SK-N-SH (cell line): ENCODE measurements around the gene KAT8. TPM values are rescaled to one million over a fixed set of nuclear protein-coding genes. Genes with fewer than 3 reads are reported as not detected.

Source experiments
- CTCF ChIA-PET: fragments of 300-600, 350-600 bp; formaldehyde crosslinking; extraction: SDS; loops from one replicate; lab custom pipeline; 2021; lab: Yijun Ruan, JAX
- POLR2A ChIA-PET: fragments of 350-600 bp; sonication (Branson Sonifier 250); formaldehyde crosslinking; extraction: SDS; loops from one replicate; lab custom pipeline; 2020; ENCODE audit warnings: antibody characterized with exemption, inconsistent platforms; lab: Yijun Ruan, JAX
- DNase-seq: peaks from one replicate; pipeline ENCODE4 v3.0.0; 2012
- H2AFZ ChIP-seq: fragments of 200-600 bp; sonication (generic); 2 replicates; pipeline ENCODE4 v1.8.1; 2016; ENCODE audit warnings: antibody characterized with exemption, mild to moderate bottlenecking, low read depth
- H3F3A ChIP-seq: fragments of 200-600 bp; sonication (generic); replicated peaks from 2 replicates; pipeline ENCODE3; 2016; ENCODE audit warnings: antibody characterized with exemption, mild to moderate bottlenecking; ENCODE audit not compliant: insufficient read depth
- H3K27ac ChIP-seq, 2 experiments: fragments of 200-500 bp in 1 of 2; fragments of 200-600 bp in 1 of 2; sonication (Bioruptor generic) in 1 of 2; sonication (generic), shearing (Covaris generic) in 1 of 2; 2 replicates each; pipeline versions ENCODE4 v1.5.1 to v1.6.1; 2014 to 2016; ENCODE audit warnings: low read depth in 2 of 2, inconsistent platforms in 1 of 2, low read length in 1 of 2, mild to moderate bottlenecking in 1 of 2, mixed read lengths in 1 of 2
- H3K27me3 ChIP-seq: fragments of 200-600 bp; sonication (generic), shearing (Covaris generic); 2 replicates; pipeline ENCODE4 v1.6.1; 2016; ENCODE audit warnings: mixed run types; ENCODE audit not compliant: insufficient read depth
- H3K36me3 ChIP-seq, 2 experiments: fragments of 200-500 bp in 1 of 2; fragments of 200-600 bp in 1 of 2; sonication (Bioruptor generic) in 1 of 2; sonication (generic) in 1 of 2; replicated peaks in 1 of 2; 2 replicates each; pipeline versions ENCODE3 to v1.5.1; 2014 to 2016; ENCODE audit warnings: low read length in 1 of 2, mild to moderate bottlenecking in 1 of 2; ENCODE audit not compliant: insufficient read depth in 2 of 2, control insufficient read depth in 1 of 2
- H3K4me1 ChIP-seq, 2 experiments: fragments of 200-500 bp in 1 of 2; fragments of 200-600 bp in 1 of 2; sonication (Bioruptor generic) in 1 of 2; sonication (generic), shearing (Covaris generic) in 1 of 2; 2 replicates each; pipeline versions ENCODE4 v1.5.1 to v1.6.1; 2014 to 2016; ENCODE audit warnings: low read depth in 1 of 2, low read length in 1 of 2, mixed run types in 1 of 2; ENCODE audit not compliant: insufficient read depth in 2 of 2, control insufficient read depth in 1 of 2
- H3K4me2 ChIP-seq: fragments of 200-600 bp; sonication (generic), shearing (Covaris generic); 2 replicates; pipeline ENCODE4 v1.6.1; 2017; ENCODE audit warnings: mixed run types
- H3K4me3 ChIP-seq, 2 experiments: fragments of 200-500 bp in 1 of 2; fragments of 200-600 bp in 1 of 2; sonication (Bioruptor generic) in 1 of 2; sonication (generic), shearing (Covaris generic) in 1 of 2; 2 replicates each; pipeline versions ENCODE4 v1.5.1 to v1.8.1; 2014 to 2016; ENCODE audit warnings: low read depth in 2 of 2, inconsistent platforms in 1 of 2, low read length in 1 of 2, mild to moderate bottlenecking in 1 of 2, mixed read lengths in 1 of 2, moderate library complexity in 1 of 2
- H3K79me2 ChIP-seq: fragments of 200-600 bp; sonication (generic); 2 replicates; pipeline ENCODE4 v1.8.1; 2017; ENCODE audit warnings: mild to moderate bottlenecking; ENCODE audit not compliant: insufficient read depth
- H3K9ac ChIP-seq: fragments of 200-600 bp; sonication (generic); 2 replicates; pipeline ENCODE4 v1.6.1; 2017; ENCODE audit warnings: mixed run types
- H3K9me2 ChIP-seq: fragments of 200-600 bp; sonication (generic); 2 replicates; pipeline ENCODE4 v1.6.1; 2017; ENCODE audit warnings: mixed run types
- H3K9me3 ChIP-seq: fragments of 200-600 bp; sonication (generic); 2 replicates; pipeline ENCODE4 v1.6.1; 2017; ENCODE audit warnings: mixed run types, mild to moderate bottlenecking, moderate library complexity
- H4K20me1 ChIP-seq: fragments of 200-600 bp; sonication (generic); 2 replicates; pipeline ENCODE4 v1.6.1; 2017; ENCODE audit warnings: mild to moderate bottlenecking, mixed run types; ENCODE audit not compliant: insufficient read depth
- CHD2 ChIP-seq: fragments of 150-350 bp; IDR thresholded peaks from 2 replicates; pipeline ENCODE4 v1.6.1; 2018; ENCODE audit warnings: low read length; ENCODE audit not compliant: partially characterized antibody
- ELF1 ChIP-seq: IDR thresholded peaks from 2 replicates; pipeline ENCODE4 v1.4.0; 2012
- EZH2phosphoT487 ChIP-seq: fragments of 200-600 bp; sonication (generic); IDR thresholded peaks from 2 replicates; pipeline ENCODE4 v1.6.1; 2017; ENCODE audit warnings: low read depth, mixed run types, mild to moderate bottlenecking, antibody characterized with exemption, moderate library complexity, borderline replicate concordance
- GABPA ChIP-seq: IDR thresholded peaks from 2 replicates; pipeline ENCODE4 v1.4.0; 2012; ENCODE audit warnings: low read depth, mild to moderate bottlenecking
- JUND ChIP-seq: IDR thresholded peaks from 2 replicates; pipeline ENCODE4 v1.4.0; 2012
- MAX ChIP-seq: IDR thresholded peaks from 2 replicates; pipeline ENCODE4 v1.4.0; 2012; ENCODE audit warnings: low read depth
- MXI1 ChIP-seq: IDR thresholded peaks from 2 replicates; pipeline ENCODE4 v1.6.1; 2012; ENCODE audit warnings: mild to moderate bottlenecking, low read depth, low read length, improper control_type of control experiment
- PBX3 ChIP-seq: IDR thresholded peaks from 2 replicates; pipeline ENCODE4; 2012
- POLR2AphosphoS5 ChIP-seq: IDR thresholded peaks from 2 replicates; pipeline ENCODE4 v1.6.1; 2012; ENCODE audit warnings: low read depth, low read length
- RAD21 ChIP-seq: IDR thresholded peaks from 2 replicates; pipeline ENCODE4 v1.6.1; 2012; ENCODE audit warnings: mild to moderate bottlenecking, low read length
- RFX5 ChIP-seq: IDR thresholded peaks from 2 replicates; pipeline ENCODE4 v1.6.1; 2012; ENCODE audit warnings: mild to moderate bottlenecking, improper control_type of control experiment, low read length
- TAF1 ChIP-seq: IDR thresholded peaks from 2 replicates; pipeline ENCODE4 v1.6.1; 2012; ENCODE audit warnings: low read depth, mild to moderate bottlenecking, low read length, moderate library complexity, borderline replicate concordance
- YY1 ChIP-seq: IDR thresholded peaks from 2 replicates; pipeline ENCODE4 v1.4.0; 2012; ENCODE audit warnings: low read depth, mild to moderate bottlenecking
- ZBTB33 ChIP-seq: IDR thresholded peaks from 2 replicates; pipeline ENCODE4 v1.4.0; 2012; ENCODE audit warnings: low read depth, borderline replicate concordance
- WGBS: methylation state at CpG from one replicate; pipeline ENCODE4 v1.1.6; 2017; ENCODE audit warnings: low lambda C conversion rate; 5-methylcytosine and 5-hydroxymethylcytosine counted together
- polyA plus RNA-seq, 3 experiments: library from polyadenylated mRNA; depleted of rRNA; stranded (reverse); fragments of >200 nt; gene quantifications; 2 replicates each; pipeline ENCODE4 v1.2.3, GENCODE V29; 2012

Gene KAT8
- 51.8 and 52.0 TPM in 2 replicates for polyA plus RNA-seq (2012; rRNA removed)
- 36.2 and 44.6 TPM in 2 replicates for polyA plus RNA-seq (2012; cell fraction: cytosol; rRNA removed)
- 94.8 and 120 TPM in 2 replicates for polyA plus RNA-seq (2012; cell fraction: nucleus; rRNA removed)

- peaks cover 6 to 8% of the 10 kb centered on the region in 2 experiments; a peak in 2 of 4 replicates for H3K4me1 ChIP-seq
- DNase-seq: peak; percentile 98
- peaks cover 17% of the 10 kb centered on the region for H3F3A ChIP-seq
- ChIA-PET POLR2A (interaction anchor here (0.6 to 2.9 kb wide), 23 partner anchors 9 to 596 kb away, joined by 3 to 43 read pairs (median 5); partner anchors contain the start of genes BCKDK, FUS, PRSS8 and STX4), CTCF (interaction anchor here (0.8 to 3.9 kb wide), 5 partner anchors 14 to 326 kb away, joined by 3 to 28 read pairs (median 3); no protein-coding TSS in a partner anchor)
- no peaks in the 10 kb centered on the region for H3K9me3 ChIP-seq
- H3K27me3 ChIP-seq: no peaks in the 10 kb centered on the region
- peaks cover 5% of the 10 kb centered on the region; the same call in 1 of the 2 replicates for H4K20me1 ChIP-seq
- peak within 1 kb of the TSS; percentile 74 to 83 for H3K27ac ChIP-seq
- H2AFZ ChIP-seq: 0 out of 2 replicates have a peak within 1 kb of the TSS, but pooled peaks have one; percentile 48
- H3K9me2 ChIP-seq: no peaks in the 10 kb centered on the region
- 2% methylated on average over 53 of the region's 68 CpGs for WGBS
- peak within 1 kb of the TSS; percentile 87 for H3K9ac ChIP-seq
- peak within 1 kb of the TSS; percentile 98 for H3K4me2 ChIP-seq
- peak within 1 kb of the TSS; percentile 61 to 95 for H3K4me3 ChIP-seq
- H3K36me3 ChIP-seq: peaks cover 27 to 35% of the 10 kb centered on the region in 2 experiments
- TF ChIP-seq ELF1: peak; percentile 45; the same call in 1 of the 2 replicates
- peak; percentile 70; the same call in 1 of the 2 replicates for TF ChIP-seq MXI1
- TF ChIP-seq PBX3: peak; percentile 61
- peak; percentile 94 for TF ChIP-seq YY1
- TF ChIP-seq TAF1: peak; percentile 87
- TF ChIP-seq CHD2: peak; percentile 87
- no peak for TF ChIP-seq EZH2phosphoT487
- TF ChIP-seq POLR2AphosphoS5: peak; percentile 95
- TF ChIP-seq RFX5: no peak; the same call in 1 of the 2 replicates
- TF ChIP-seq ZBTB33: peak; percentile 49; the same call in 1 of the 2 replicates
- peak; percentile 97 for TF ChIP-seq GABPA
- no peak for TF ChIP-seq JUND
- TF ChIP-seq MAX: peak; percentile 28; the same call in 1 of the 2 replicates
- peak; percentile 12; the same call in 1 of the 2 replicates for TF ChIP-seq RAD21
- H3K79me2 ChIP-seq: peaks cover 40% of the 10 kb centered on the region
Measured at GRCh38 chr16:31117384-31118222, at the start of gene KAT8. TSS of gene KAT8 (plus strand) at chr16:31117664. CDS start at chr16:31117682, 18 bp downstream.
